GM10266 (cell line): ENCODE measurements around the gene SPTBN5.

Experiments
- DNase-seq: peaks from one replicate; pipeline ENCODE4 v3.0.0; 2012; ENCODE audit errors: extremely low spot score
- CTCF ChIP-seq: IDR thresholded peaks from 2 replicates; pipeline ENCODE4 v1.5.1; 2012; ENCODE audit warnings: mild to moderate bottlenecking, low read depth; ENCODE audit not compliant: control insufficient read depth, insufficient read depth; ENCODE audit errors: missing control alignments

SPTBN5 gene

GRCh38 chr15:41804916-41805666 lies 88.8 kb downstream of the SPTBN5 start:
- DNase-seq: no peak
- no peak for TF ChIP-seq CTCF

GRCh38 chr15:41804361-41804760 lies 89.5 kb downstream of the SPTBN5 start:
- no peak for DNase-seq
- TF ChIP-seq CTCF: no peak

GRCh38 chr15:41801850-41802455 lies 91.9 kb downstream of the SPTBN5 start:
- no peak for DNase-seq

GRCh38 chr15:41801185-41801584 lies 92.7 kb downstream of the SPTBN5 start:
- DNase-seq: no peak
- no peak for TF ChIP-seq CTCF

More at GRCh38 chr15:41801850-41802455, 91.9 kb downstream of the SPTBN5 start:
- TF ChIP-seq CTCF: no peak

- no peak for DNase-seq
- TF ChIP-seq CTCF: no peak
These were observed 94.4 kb downstream of the SPTBN5 start for GRCh38 chr15:41799488-41799805.

GRCh38 chr15:41798607-41799487 lies 95.0 kb downstream of the SPTBN5 start:
- no peak for TF ChIP-seq CTCF
- no peak for DNase-seq
